ENCODE measurements around the gene NKX1-1. TPM values are rescaled to one million over a fixed set of nuclear protein-coding genes. Genes with fewer than 3 reads are reported as not detected.

Gene NKX1-1
- total RNA-seq, 1 donor from 2014 or later: not detected

- Mint-ChIP-seq H3K9me3 (peaks cover 2% of the 10 kb centered on the region), H3K4me3 (no peak overlapping the region), H3K27me3 (ENCODE audit: low read depth) (peaks cover 63% of the 10 kb centered on the region), H3K27ac (ENCODE audit: unreplicated experiment) (no peak overlapping the region), H3K36me3 (ENCODE audit: low read depth) (no peaks in the 10 kb centered on the region), H3K4me1 (no peaks in the 10 kb centered on the region)
- DNase-seq (ENCODE audit: low read depth, low spot score): no peak
- TF ChIP-seq, protein P1, sequence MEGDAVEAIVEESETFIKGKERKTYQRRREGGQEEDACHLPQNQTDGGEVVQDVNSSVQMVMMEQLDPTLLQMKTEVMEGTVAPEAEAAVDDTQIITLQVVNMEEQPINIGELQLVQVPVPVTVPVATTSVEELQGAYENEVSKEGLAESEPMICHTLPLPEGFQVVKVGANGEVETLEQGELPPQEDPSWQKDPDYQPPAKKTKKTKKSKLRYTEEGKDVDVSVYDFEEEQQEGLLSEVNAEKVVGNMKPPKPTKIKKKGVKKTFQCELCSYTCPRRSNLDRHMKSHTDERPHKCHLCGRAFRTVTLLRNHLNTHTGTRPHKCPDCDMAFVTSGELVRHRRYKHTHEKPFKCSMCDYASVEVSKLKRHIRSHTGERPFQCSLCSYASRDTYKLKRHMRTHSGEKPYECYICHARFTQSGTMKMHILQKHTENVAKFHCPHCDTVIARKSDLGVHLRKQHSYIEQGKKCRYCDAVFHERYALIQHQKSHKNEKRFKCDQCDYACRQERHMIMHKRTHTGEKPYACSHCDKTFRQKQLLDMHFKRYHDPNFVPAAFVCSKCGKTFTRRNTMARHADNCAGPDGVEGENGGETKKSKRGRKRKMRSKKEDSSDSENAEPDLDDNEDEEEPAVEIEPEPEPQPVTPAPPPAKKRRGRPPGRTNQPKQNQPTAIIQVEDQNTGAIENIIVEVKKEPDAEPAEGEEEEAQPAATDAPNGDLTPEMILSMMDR (conservative IDR thresholded peaks at IDR 0.05): no peak
Measured at GRCh38 chr4:1409079-1409478, 2.8 kb upstream of the NKX1-1 start.

- Mint-ChIP-seq H3K4me3 (peak overlapping the region; percentile 47), H3K27ac (ENCODE audit: unreplicated experiment) (no peak overlapping the region), H3K4me1 (no peaks in the 10 kb centered on the region), H3K9me3 (peaks cover 2% of the 10 kb centered on the region), H3K27me3 (ENCODE audit: low read depth) (peaks cover 70% of the 10 kb centered on the region), H3K36me3 (ENCODE audit: low read depth) (no peaks in the 10 kb centered on the region)
- TF ChIP-seq, protein P1 (conservative IDR thresholded peaks at IDR 0.05): no peak
- DNase-seq (ENCODE audit: low read depth, low spot score): no peak
Measured at GRCh38 chr4:1408418-1408817, 2.2 kb upstream of the NKX1-1 start.

DNA sequence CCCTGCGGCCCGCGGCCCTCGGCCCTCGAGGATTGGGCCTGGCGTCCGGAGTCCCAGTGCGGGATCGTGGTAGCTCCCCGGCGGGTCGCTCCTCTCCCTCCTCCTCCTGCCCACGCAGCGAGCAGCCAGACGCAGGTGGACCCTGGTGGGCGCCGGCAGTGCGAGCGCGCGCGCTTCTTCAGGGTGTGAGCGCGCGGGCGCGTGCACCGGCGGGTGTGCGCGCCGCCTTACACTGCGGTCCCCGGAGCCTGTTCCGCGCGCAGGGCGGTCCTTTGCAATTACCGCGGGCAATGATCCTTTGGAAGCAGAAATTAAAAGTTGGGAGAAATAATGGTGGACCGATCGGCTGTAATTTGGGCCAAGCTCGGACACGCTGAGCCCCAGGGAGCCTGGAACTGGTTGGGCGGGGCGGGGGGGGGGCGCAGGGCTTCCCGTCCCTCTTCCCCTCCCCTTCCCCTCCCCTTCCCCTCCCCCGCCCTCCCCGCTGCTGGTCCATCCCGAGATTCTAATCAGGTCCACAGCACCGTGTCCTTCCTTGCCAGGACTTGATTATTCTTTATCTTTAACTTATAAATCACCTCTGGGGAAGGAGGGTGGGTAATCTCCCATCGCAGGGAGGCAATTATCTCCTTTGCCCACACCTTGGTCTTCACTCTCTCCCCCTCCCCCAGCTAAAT, 1.6 kb upstream of the NKX1-1 start:
- peaks cover 2% of the 10 kb centered on the region for H3K9me3 Mint-ChIP-seq
- H3K27me3 Mint-ChIP-seq (ENCODE audit: low read depth): peaks cover 67% of the 10 kb centered on the region
- H3K4me3 Mint-ChIP-seq: no peak overlapping the region
- TF ChIP-seq, protein P1 (conservative IDR thresholded peaks at IDR 0.05): no peak
- no peak for DNase-seq (ENCODE audit: low read depth, low spot score)
- H3K4me1 Mint-ChIP-seq: no peaks in the 10 kb centered on the region
- no peaks in the 10 kb centered on the region for H3K36me3 Mint-ChIP-seq (ENCODE audit: low read depth)
- H3K27ac Mint-ChIP-seq (ENCODE audit: unreplicated experiment): no peak overlapping the region

- H3K27ac Mint-ChIP-seq (ENCODE audit: unreplicated experiment): no peak overlapping the region
- peaks cover 2% of the 10 kb centered on the region for H3K9me3 Mint-ChIP-seq
- no peak overlapping the region for H3K4me3 Mint-ChIP-seq
- H3K36me3 Mint-ChIP-seq (ENCODE audit: low read depth): no peaks in the 10 kb centered on the region
- H3K4me1 Mint-ChIP-seq: no peaks in the 10 kb centered on the region
- peaks cover 65% of the 10 kb centered on the region for H3K27me3 Mint-ChIP-seq (ENCODE audit: low read depth)
- TF ChIP-seq, protein P1 (conservative IDR thresholded peaks at IDR 0.05): no peak
- DNase-seq (ENCODE audit: low read depth, low spot score): no peak
Measured at GRCh38 chr4:1406981-1407656, 877 bp upstream of the NKX1-1 start.

DNA sequence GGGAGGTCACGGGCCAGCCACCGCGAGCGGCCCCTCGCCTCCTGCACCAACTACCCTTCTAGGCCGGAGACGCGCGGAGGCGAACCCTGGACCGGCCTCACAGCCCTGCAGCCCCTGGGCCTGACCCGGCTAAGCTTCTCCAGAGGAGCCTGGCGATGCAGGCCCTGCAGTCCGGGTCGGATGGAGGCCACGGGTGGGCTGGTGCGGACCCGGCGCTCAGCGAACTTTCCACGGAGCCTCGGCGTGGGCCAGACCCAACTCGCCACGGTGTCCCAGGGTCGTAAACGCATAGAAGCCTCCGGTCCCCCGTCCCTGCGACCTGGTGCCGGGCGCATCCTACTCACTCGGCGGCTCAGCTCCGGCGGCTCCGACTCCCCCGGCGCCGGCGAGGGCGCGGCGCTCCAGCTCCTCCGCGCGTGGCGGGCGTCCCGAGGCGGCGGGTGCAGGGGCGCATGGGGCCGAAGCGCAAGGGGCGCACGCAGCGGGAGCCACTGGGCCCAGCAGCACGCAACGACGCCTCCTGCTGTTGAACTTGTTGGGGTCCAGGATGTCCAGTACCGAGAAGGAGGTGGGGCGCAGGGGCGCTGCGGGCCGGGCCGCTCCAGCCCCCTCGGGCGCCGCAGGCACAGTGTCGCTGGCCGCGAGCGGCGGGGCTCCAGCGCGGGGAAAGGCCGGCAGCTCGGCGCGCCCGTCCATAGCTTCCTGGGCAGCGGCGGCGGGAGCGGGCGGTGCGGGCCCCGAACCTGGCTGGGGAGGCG, 427 bp downstream of the NKX1-1 start:
- Mint-ChIP-seq H3K4me3 (no peak overlapping the region), H3K27ac (ENCODE audit: unreplicated experiment) (no peak overlapping the region), H3K9me3 (peaks cover 2% of the 10 kb centered on the region), H3K27me3 (ENCODE audit: low read depth) (peaks cover 58% of the 10 kb centered on the region), H3K36me3 (ENCODE audit: low read depth) (no peaks in the 10 kb centered on the region), H3K4me1 (no peaks in the 10 kb centered on the region)
- DNase-seq (ENCODE audit: low read depth, low spot score): no peak
- TF ChIP-seq, protein P1 (conservative IDR thresholded peaks at IDR 0.05): no peak

All from neural crest cell (in vitro differentiated cells).